Endothelial cell of umbilical vein (primary cell): ENCODE data around the gene MAML3. TPM values are rescaled to one million over a fixed set of nuclear protein-coding genes. Genes with fewer than 3 reads are reported as not detected.

ENCODE experiments used
- BruUV-seq: library from RNA; stranded (reverse); fragments of 400-500 nt; replicated peaks from 2 replicates; lab custom pipeline; 2021; lab: Mats Ljungman, UMichigan
- CTCF ChIA-PET: fragments of 300-600, 350-600 bp; sonication (Branson Sonifier 250); formaldehyde crosslinking; loops from one replicate; lab custom pipeline; 2021; ENCODE audit warnings: antibody characterized with exemption, inconsistent platforms; lab: Charles Lee
- POLR2A ChIA-PET: fragments of 300-600, 350-600 bp; sonication (Branson Sonifier 250); formaldehyde crosslinking; loops from one replicate; lab custom pipeline; 2021; ENCODE audit warnings: antibody characterized with exemption, inconsistent platforms; lab: Charles Lee
- DNase-seq: peaks from one replicate; pipeline ENCODE4 v3.0.0-alpha.2; 2011; ENCODE audit warnings: low read depth, low spot score
- FAIRE-seq: peaks from 2 replicates; lab custom pipeline; 2011; peaks lifted over from hg19 to GRCh38; lab: Jason Lieb, UNC
- H2AFZ ChIP-seq: 2 replicates; pipeline ENCODE4 v1.6.0; 2012; ENCODE audit warnings: low read depth, low read length, control low read depth, inconsistent platforms
- H3K27ac ChIP-seq: 2 replicates; pipeline ENCODE4 v1.5.1; 2011; ENCODE audit warnings: low read depth, mild to moderate bottlenecking, control low read depth, low read length, moderate library complexity; ENCODE audit not compliant: insufficient read depth
- H3K27me3 ChIP-seq, 2 experiments: 2 replicates each; pipeline versions ENCODE4 v1.6.0 to v1.6.1; 2011; ENCODE audit warnings: low read length in 2 of 2, mixed read lengths in 1 of 2; ENCODE audit not compliant: control insufficient read depth in 2 of 2, insufficient read depth in 2 of 2
- H3K36me3 ChIP-seq, 2 experiments: 2 replicates in 1 of 2; 3 replicates in 1 of 2; pipeline ENCODE4 v1.5.1; 2011; ENCODE audit warnings: low read length in 2 of 2, mild to moderate bottlenecking in 1 of 2, moderate library complexity in 1 of 2; ENCODE audit not compliant: control insufficient read depth in 2 of 2, insufficient read depth in 2 of 2; ENCODE audit errors: extremely low read depth in 1 of 2
- H3K4me1 ChIP-seq: 3 replicates; pipeline ENCODE4 v1.5.1; 2011; ENCODE audit warnings: mild to moderate bottlenecking, low read length; ENCODE audit not compliant: control insufficient read depth, insufficient read depth; ENCODE audit errors: extremely low read depth
- H3K4me2 ChIP-seq: 2 replicates; pipeline ENCODE4 v1.6.1; 2011; ENCODE audit warnings: low read length, control low read depth, mixed read lengths; ENCODE audit not compliant: insufficient read depth
- H3K4me3 ChIP-seq, 3 experiments: fragments of 200-600 bp in 1 of 3; sonication (generic), shearing (Covaris generic) in 1 of 3; replicated peaks in 1 of 3; 2 replicates each; pipeline ENCODE4 v1.5.1; 2011 to 2016; ENCODE audit warnings: control low read depth in 3 of 3, low read length in 3 of 3, mild to moderate bottlenecking in 2 of 3, inconsistent platforms in 1 of 3, low read depth in 1 of 3, moderate library complexity in 1 of 3; ENCODE audit not compliant: insufficient read depth in 1 of 3
- H3K79me2 ChIP-seq: 2 replicates; pipeline ENCODE4 v1.6.0; 2012; ENCODE audit warnings: low read length, inconsistent platforms; ENCODE audit not compliant: control insufficient read depth, insufficient read depth
- H3K9ac ChIP-seq: replicated peaks from 2 replicates; pipeline ENCODE3; 2011; ENCODE audit warnings: low read length, control low read depth; ENCODE audit not compliant: insufficient read depth; ENCODE audit errors: extremely low read depth
- H3K9me1 ChIP-seq: replicated peaks from 3 replicates; pipeline ENCODE4 v1.6.0; 2011; ENCODE audit warnings: mild to moderate bottlenecking, low read length; ENCODE audit not compliant: control insufficient read depth, insufficient read depth; ENCODE audit errors: extremely low read depth
- H3K9me3 ChIP-seq: replicated peaks from 2 replicates; pipeline ENCODE4 v1.5.1; 2012; ENCODE audit warnings: low read length, inconsistent platforms; ENCODE audit not compliant: control insufficient read depth, insufficient read depth
- H4K20me1 ChIP-seq: replicated peaks from 2 replicates; pipeline ENCODE3; 2011; ENCODE audit warnings: mild to moderate bottlenecking, low read length; ENCODE audit not compliant: control insufficient read depth, insufficient read depth; ENCODE audit errors: extremely low read depth
- CTCF ChIP-seq, 2 donors: IDR thresholded peaks; 1 replicate in 1 of 2; 2 replicates in 1 of 2; pipeline ENCODE4 v1.5.1; 2011; ENCODE audit warnings: low read length in 2 of 2, mild to moderate bottlenecking in 2 of 2, moderate library complexity in 2 of 2, control low read depth in 1 of 2, inconsistent platforms in 1 of 2, low read depth in 1 of 2; ENCODE audit not compliant: insufficient read depth in 1 of 2; ENCODE audit errors: extremely low read depth in 1 of 2
- EZH2 ChIP-seq: IDR thresholded peaks from 2 replicates; pipeline ENCODE4 v1.6.1; 2012; ENCODE audit warnings: borderline replicate concordance, low read depth, mild to moderate bottlenecking, moderate library complexity, low read length, inconsistent platforms; ENCODE audit not compliant: severe bottlenecking
- FOS ChIP-seq: IDR thresholded peaks from 2 replicates; pipeline ENCODE4 v1.6.1; 2011; ENCODE audit warnings: mild to moderate bottlenecking, low read length, moderate library complexity, borderline replicate concordance; ENCODE audit not compliant: insufficient read depth
- GATA2 ChIP-seq: IDR thresholded peaks from 2 replicates; pipeline ENCODE4 v1.7.0; 2011; ENCODE audit warnings: low read depth, mild to moderate bottlenecking, moderate library complexity, mixed read lengths, low read length; ENCODE audit not compliant: insufficient read length, insufficient read depth
- JUN ChIP-seq: IDR thresholded peaks from 2 replicates; pipeline ENCODE4 v1.6.1; 2011; ENCODE audit warnings: borderline replicate concordance, low read depth; ENCODE audit not compliant: insufficient read length, insufficient read depth
- MAX ChIP-seq: IDR thresholded peaks from 2 replicates; pipeline ENCODE4 v1.6.1; 2011; ENCODE audit not compliant: insufficient read depth, insufficient read length
- MYC ChIP-seq: IDR thresholded peaks from one replicate; pipeline ENCODE4 v1.6.1; 2011; ENCODE audit warnings: mild to moderate bottlenecking, low read depth, low read length
- POLR2A ChIP-seq: IDR thresholded peaks from 2 replicates; pipeline ENCODE4 v1.6.1; 2012; ENCODE audit warnings: low read depth, mild to moderate bottlenecking, control low read depth, low read length
- POLR2AphosphoS5 ChIP-seq: IDR thresholded peaks from 2 replicates; pipeline ENCODE4 v1.6.1; 2012; ENCODE audit warnings: low read depth, mild to moderate bottlenecking, control low read depth, low read length, moderate library complexity; ENCODE audit not compliant: insufficient read depth
- dilution Hi-C: fragments of 300-500 bp; cut with MboI; formaldehyde crosslinking; loops from one replicate; pipeline ENCODE4 v1.15.0; 2019; ENCODE audit warnings: low sequenced_read_pairs; ENCODE audit not compliant: extremely low pct_ligation_motif_present
- intact Hi-C: fragments of 100-400 bp; cut with micrococcal nuclease; formaldehyde crosslinking; loops from one replicate; pipeline ENCODE4 v1.10.0; 2022
- polyA plus RNA-seq, 4 experiments: library from polyadenylated mRNA; depleted of rRNA in 3 of 4; stranded (reverse) in 3 of 4; unstranded in 1 of 4; fragments of >200 nt; gene quantifications; 2 replicates each; pipeline versions ENCODE4 v1.2.1 to v1.2.3, GENCODE V29; 2011 to 2012; ENCODE audit warnings: missing spikeins in 1 of 4
- total RNA-seq: library from RNA; stranded (reverse); gene quantifications from 2 replicates; pipeline ENCODE4 v1.2.3, GENCODE V29; 2021

Gene MAML3
- total and polyA plus RNA-seq, 2 donors (not counting 3 experiments of a cell fraction or from before 2014, with no cell fraction given), result 14.0 to 20.3 TPM

- Histone ChIP-seq H3K4me2 (no peak overlapping the region), H3K9ac (no peak overlapping the region), H4K20me1 (no peaks in the 10 kb centered on the region), H2AFZ (no peak overlapping the region), H3K27ac (no peak overlapping the region), H3K9me1 (no peaks in the 10 kb centered on the region), H3K9me3 (no peaks in the 10 kb centered on the region), H3K4me1 (no peaks in the 10 kb centered on the region), H3K36me3 (no peaks in the 10 kb centered on the region), H3K4me3 (no peak overlapping the region), H3K79me2 (no peaks in the 10 kb centered on the region), H3K27me3 (no peaks in the 10 kb centered on the region)
- CTCF ChIA-PET, result no interaction called here
- no TSS peak for BruUV-seq
- dilution Hi-C loops, result no loop called here
- FAIRE-seq, result no peak
- no peak for DNase-seq
- TF ChIP-seq POLR2AphosphoS5, result no peak
- TF ChIP-seq GATA2, result no peak
- TF ChIP-seq JUN, result no peak
- no peak for TF ChIP-seq POLR2A
- TF ChIP-seq CTCF (IDR thresholded peaks at IDR 0.05; ENCODE audit: extremely low read depth in 1 of 2, insufficient read depth in 1 of 2, low read depth in 1 of 2, low read length in 2 of 2), result no peak
- no peak for TF ChIP-seq EZH2
- TF ChIP-seq MYC, result no peak
- TF ChIP-seq FOS, result no peak
- no peak for TF ChIP-seq MAX
- POLR2A ChIA-PET, result no interaction called here
- intact Hi-C loops, result no loop called here
These were observed 309.4 kb downstream of the MAML3 start for GRCh38 chr4:139844459-139845036.
